ENCODE measurements around the gene PPP1CC. TPM values are rescaled to one million over a fixed set of nuclear protein-coding genes. Genes with fewer than 3 reads are reported as not detected.

PPP1CC gene
- total and polyA plus RNA-seq, 2 donors from 2014 or later, result 57.0 to 82.3 TPM

DNA sequence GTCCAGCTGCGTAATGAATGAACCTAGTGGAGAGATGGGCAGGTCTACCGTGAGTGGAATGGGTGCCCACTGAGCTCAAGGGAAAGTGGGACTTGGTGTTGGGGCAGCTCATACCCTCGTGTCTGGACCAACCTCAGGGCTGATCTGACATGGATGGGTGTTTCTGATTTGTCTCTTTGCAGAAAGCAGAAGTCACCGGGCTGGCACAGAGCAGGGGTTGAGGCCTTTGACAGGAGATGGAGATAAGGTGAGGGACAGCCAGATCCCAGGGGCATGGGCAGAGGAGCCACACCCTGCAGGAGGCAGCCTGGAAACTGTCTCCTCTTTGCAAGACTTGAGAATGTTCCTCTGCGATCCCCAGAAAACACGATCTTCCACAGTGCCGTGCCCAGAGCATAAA, 20.9 kb upstream of the PPP1CC start:
- FAIRE-seq, result no peak
- no peaks in the 10 kb centered on the region for H3K36me3 ChIP-seq (ENCODE audit: control insufficient read depth in 2 of 3, insufficient read depth in 3 of 3, low read length in 3 of 3)
- intact Hi-C loops (cut with DNase I), result no loop called here
- no peaks in the 10 kb centered on the region for H3K27me3 ChIP-seq (ENCODE audit: control insufficient read depth, insufficient read depth, low read length)
- TF ChIP-seq, protein P1, sequence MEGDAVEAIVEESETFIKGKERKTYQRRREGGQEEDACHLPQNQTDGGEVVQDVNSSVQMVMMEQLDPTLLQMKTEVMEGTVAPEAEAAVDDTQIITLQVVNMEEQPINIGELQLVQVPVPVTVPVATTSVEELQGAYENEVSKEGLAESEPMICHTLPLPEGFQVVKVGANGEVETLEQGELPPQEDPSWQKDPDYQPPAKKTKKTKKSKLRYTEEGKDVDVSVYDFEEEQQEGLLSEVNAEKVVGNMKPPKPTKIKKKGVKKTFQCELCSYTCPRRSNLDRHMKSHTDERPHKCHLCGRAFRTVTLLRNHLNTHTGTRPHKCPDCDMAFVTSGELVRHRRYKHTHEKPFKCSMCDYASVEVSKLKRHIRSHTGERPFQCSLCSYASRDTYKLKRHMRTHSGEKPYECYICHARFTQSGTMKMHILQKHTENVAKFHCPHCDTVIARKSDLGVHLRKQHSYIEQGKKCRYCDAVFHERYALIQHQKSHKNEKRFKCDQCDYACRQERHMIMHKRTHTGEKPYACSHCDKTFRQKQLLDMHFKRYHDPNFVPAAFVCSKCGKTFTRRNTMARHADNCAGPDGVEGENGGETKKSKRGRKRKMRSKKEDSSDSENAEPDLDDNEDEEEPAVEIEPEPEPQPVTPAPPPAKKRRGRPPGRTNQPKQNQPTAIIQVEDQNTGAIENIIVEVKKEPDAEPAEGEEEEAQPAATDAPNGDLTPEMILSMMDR (IDR thresholded peaks at IDR 0.05; ENCODE audit: borderline replicate concordance, extremely low read depth, insufficient read depth), result no peak
- H3K4me3 ChIP-seq (ENCODE audit: low read length in 3 of 3), result no peak overlapping the region
- no peaks in the 10 kb centered on the region for H3K4me1 ChIP-seq (ENCODE audit: control insufficient read depth in 2 of 3, insufficient read depth in 2 of 3, low read depth in 1 of 3, low read length in 3 of 3)
- H3K27ac ChIP-seq (ENCODE audit: low read depth in 2 of 2, low read length in 2 of 2), result no peak overlapping the region
- H3K9me3 ChIP-seq (ENCODE audit: control insufficient read depth in 2 of 3, insufficient read depth in 1 of 3, low read length in 3 of 3), result no peaks in the 10 kb centered on the region
- DNase-seq, result no peak
- H3K9ac ChIP-seq (ENCODE audit: low read length in 3 of 3), result no peak overlapping the region

DNA sequence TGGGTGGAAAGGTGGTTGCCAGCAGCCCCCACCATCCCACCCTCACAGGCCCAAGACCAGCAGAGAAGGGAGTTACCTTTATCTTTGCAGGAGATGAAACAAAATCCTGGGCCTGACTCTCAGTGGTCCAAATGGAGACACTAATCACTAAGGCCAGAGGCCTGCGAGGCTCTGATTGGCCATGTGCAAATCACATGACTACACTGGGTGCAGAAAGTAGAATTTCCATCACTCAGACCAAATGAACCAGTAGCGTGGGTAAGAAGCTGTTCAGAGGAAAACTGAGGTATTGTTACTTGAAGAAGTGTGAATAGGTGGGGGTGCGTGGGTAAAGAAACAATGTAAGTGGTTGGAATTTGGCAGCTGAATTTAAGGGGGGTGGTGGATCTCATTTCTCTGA, 20.2 kb upstream of the PPP1CC start:
- DNase-seq, result no peak
- no peaks in the 10 kb centered on the region for H3K27me3 ChIP-seq (ENCODE audit: control insufficient read depth, insufficient read depth, low read length)
- intact Hi-C loops (cut with DNase I), result no loop called here
- no peaks in the 10 kb centered on the region for H3K9me3 ChIP-seq (ENCODE audit: control insufficient read depth in 2 of 3, insufficient read depth in 1 of 3, low read length in 3 of 3)
- H3K9ac ChIP-seq (ENCODE audit: low read length in 3 of 3), result no peak overlapping the region
- no peaks in the 10 kb centered on the region for H3K4me1 ChIP-seq (ENCODE audit: control insufficient read depth in 2 of 3, insufficient read depth in 2 of 3, low read depth in 1 of 3, low read length in 3 of 3)
- H3K4me3 ChIP-seq (ENCODE audit: low read length in 3 of 3), result no peak overlapping the region
- FAIRE-seq, result no peak
- TF ChIP-seq, protein P1 (IDR thresholded peaks at IDR 0.05; ENCODE audit: borderline replicate concordance, extremely low read depth, insufficient read depth), result no peak
- no peaks in the 10 kb centered on the region for H3K36me3 ChIP-seq (ENCODE audit: control insufficient read depth in 2 of 3, insufficient read depth in 3 of 3, low read length in 3 of 3)
- no peak overlapping the region for H3K27ac ChIP-seq (ENCODE audit: low read depth in 2 of 2, low read length in 2 of 2)

DNA sequence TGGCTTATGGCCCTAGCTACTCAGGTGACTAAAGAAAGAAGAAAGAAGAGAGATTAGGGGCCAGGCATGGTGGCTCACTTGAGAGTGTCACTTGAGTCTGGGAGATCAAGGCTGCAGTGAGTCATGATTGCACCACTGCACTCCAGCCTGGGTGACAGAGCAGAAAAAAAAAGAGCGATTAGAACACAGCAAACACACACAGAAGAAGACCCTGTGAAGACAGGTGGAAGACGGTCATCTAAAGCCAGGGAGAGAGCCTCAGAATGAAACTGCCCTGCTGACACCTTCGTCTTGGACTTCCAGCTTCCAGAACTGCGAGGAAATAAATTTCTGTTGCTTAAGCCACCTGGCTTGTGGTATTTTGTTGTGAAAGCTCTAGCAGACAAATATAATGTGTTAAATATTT, 17.5 kb upstream of the PPP1CC start:
- intact Hi-C loops (cut with DNase I), result no loop called here
- Histone ChIP-seq H3K4me1 (ENCODE audit: control insufficient read depth in 2 of 3, insufficient read depth in 2 of 3, low read depth in 1 of 3, low read length in 3 of 3) (no peaks in the 10 kb centered on the region), H3K9ac (ENCODE audit: low read length in 3 of 3) (no peak overlapping the region), H3K27me3 (ENCODE audit: control insufficient read depth, insufficient read depth, low read length) (no peaks in the 10 kb centered on the region), H3K4me3 (ENCODE audit: low read length in 3 of 3) (no peak overlapping the region), H3K36me3 (ENCODE audit: control insufficient read depth in 2 of 3, insufficient read depth in 3 of 3, low read length in 3 of 3) (no peaks in the 10 kb centered on the region), H3K9me3 (ENCODE audit: control insufficient read depth in 2 of 3, insufficient read depth in 1 of 3, low read length in 3 of 3) (no peaks in the 10 kb centered on the region), H3K27ac (ENCODE audit: low read depth in 2 of 2, low read length in 2 of 2) (no peak overlapping the region)
- DNase-seq (no peak), FAIRE-seq (no peak)
- TF ChIP-seq, protein P1 (IDR thresholded peaks at IDR 0.05; ENCODE audit: borderline replicate concordance, extremely low read depth, insufficient read depth), result no peak

DNA sequence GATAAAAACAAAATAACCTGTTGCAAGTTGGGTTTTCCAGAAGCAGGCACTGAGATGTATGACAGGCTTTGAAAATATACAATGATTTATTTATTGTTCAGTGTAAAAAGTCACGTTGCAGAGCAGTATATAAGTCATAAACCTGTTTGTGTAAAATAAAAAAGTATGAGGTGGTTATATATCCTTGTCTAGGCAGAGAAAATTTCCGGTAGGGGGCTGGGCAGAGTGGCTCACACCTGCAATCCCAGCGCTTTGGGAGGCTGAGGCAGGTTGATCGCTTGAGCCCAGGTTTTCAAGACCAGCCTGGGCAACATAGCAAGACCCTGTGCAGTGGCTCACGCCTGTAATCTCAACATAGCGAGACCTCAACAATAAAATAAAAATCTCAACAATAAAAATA, 16.2 kb upstream of the PPP1CC start:
- no peaks in the 10 kb centered on the region for H3K4me1 ChIP-seq (ENCODE audit: control insufficient read depth in 2 of 3, insufficient read depth in 2 of 3, low read depth in 1 of 3, low read length in 3 of 3)
- intact Hi-C loops (cut with DNase I), result no loop called here
- no peaks in the 10 kb centered on the region for H3K27me3 ChIP-seq (ENCODE audit: control insufficient read depth, insufficient read depth, low read length)
- H3K9ac ChIP-seq (ENCODE audit: low read length in 3 of 3), result no peak overlapping the region
- no peak overlapping the region for H3K27ac ChIP-seq (ENCODE audit: low read depth in 2 of 2, low read length in 2 of 2)
- H3K36me3 ChIP-seq (ENCODE audit: control insufficient read depth in 2 of 3, insufficient read depth in 3 of 3, low read length in 3 of 3), result no peaks in the 10 kb centered on the region
- TF ChIP-seq, protein P1 (IDR thresholded peaks at IDR 0.05; ENCODE audit: borderline replicate concordance, extremely low read depth, insufficient read depth), result no peak
- DNase-seq (no peak), FAIRE-seq (no peak)
- H3K9me3 ChIP-seq (ENCODE audit: control insufficient read depth in 2 of 3, insufficient read depth in 1 of 3, low read length in 3 of 3), result no peaks in the 10 kb centered on the region
- H3K4me3 ChIP-seq (ENCODE audit: low read length in 3 of 3), result no peak overlapping the region
